Esophagus mucosa (tissue), 1 donor: ENCODE data around the gene FBP1. TPM values are rescaled to one million over a fixed set of nuclear protein-coding genes. Genes with fewer than 3 reads are reported as not detected.
A peak's percentile ranks its signal among the peaks of the same experiment; 100 is the strongest.
"Not testable (repeated sequence)": the region's sequence is repeated elsewhere in the genome, so short reads cannot be mapped to it uniquely, and the experiment has no call there.

ENCODE experiments used
- ATAC-seq: fragments of 200-7000 bp; cut with Tn5 transposase; one replicate; pipeline ENCODE4 v1.9.1; 2020
- total RNA-seq: library from RNA; stranded (reverse); gene quantifications from one replicate; pipeline ENCODE4 v1.2.4, GENCODE V29; 2023
- donor health status: DM: yes; HTN: yes; CAD: no.

FBP1 gene
- total RNA-seq, 1 donor from 2014 or later, result 1.2 TPM

DNA sequence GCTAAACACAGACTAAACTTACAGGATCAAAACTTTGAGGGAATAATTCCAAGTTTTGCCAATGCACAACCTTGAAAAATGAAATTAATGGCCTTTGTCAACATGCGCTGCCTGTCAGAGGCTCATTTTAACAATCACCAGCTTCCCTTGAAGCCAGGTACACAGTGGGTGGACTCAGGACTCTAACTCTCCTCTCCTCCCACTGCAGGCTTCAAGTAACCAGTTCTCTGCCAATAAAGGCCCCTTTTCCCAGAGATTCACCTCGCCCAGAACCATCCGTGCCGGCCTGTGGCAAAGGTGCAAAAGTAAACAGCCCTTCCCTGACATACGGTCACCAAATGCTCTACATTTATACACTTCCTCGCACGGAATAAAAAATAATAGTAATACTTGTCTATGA is 27.2 kb downstream of the FBP1 start:
- no peak for ATAC-seq

DNA sequence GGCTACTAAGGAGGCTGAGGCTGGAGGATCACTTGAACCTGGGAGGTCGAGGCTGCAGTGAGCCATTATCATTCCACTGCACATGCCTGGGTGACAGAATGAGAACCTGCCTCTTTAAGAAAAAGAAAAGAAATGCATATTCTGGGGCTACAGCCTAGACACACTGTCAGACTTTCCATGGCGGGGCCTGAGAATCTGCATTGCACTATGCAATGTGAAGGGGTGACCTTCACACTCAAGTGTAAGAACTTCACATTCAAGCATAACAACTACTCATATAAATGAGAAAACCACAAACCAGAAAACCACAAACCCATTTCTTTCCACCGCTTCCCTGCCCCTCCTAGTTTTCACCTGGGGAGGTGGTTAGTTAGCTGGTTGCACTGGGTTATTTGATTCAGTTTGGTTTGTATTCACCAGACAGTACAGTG is 27.7 kb downstream of the FBP1 start:
- no peak for ATAC-seq

DNA sequence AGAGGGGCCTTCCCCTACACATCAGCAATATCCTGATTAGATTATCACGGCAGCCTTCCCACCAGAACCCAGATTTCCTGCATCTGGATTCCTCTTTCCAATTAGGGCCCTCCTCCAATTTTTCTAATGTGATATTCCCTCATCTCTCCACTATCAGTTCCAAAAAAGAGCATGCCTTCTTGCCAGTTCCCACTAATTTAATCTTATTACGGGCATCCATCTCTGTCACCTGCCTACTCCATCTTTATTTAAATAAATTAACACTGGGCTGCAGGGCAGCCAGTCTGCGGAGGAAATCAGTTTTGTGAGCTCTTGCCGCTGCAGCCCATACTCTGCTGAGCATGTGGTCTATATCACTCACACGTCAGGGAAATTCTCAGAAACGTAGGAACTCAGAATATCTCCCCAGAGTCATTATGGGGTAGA is 29.1 kb downstream of the FBP1 start:
- ATAC-seq, result no peak

DNA sequence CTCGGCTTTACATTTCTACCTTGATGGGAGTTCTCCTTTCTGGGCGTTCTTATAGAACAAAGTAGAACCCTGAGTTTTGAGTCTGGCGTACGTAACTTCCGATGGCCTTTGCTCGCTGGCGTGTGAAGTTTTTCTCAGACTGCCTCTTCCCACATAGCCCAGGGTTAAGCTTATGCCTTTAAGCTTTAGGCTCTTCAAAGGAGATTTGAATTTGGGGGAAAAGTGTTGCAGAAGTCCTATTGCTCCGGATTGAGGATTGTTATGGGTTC is 32.0 kb downstream of the FBP1 start:
- no peak for ATAC-seq

DNA sequence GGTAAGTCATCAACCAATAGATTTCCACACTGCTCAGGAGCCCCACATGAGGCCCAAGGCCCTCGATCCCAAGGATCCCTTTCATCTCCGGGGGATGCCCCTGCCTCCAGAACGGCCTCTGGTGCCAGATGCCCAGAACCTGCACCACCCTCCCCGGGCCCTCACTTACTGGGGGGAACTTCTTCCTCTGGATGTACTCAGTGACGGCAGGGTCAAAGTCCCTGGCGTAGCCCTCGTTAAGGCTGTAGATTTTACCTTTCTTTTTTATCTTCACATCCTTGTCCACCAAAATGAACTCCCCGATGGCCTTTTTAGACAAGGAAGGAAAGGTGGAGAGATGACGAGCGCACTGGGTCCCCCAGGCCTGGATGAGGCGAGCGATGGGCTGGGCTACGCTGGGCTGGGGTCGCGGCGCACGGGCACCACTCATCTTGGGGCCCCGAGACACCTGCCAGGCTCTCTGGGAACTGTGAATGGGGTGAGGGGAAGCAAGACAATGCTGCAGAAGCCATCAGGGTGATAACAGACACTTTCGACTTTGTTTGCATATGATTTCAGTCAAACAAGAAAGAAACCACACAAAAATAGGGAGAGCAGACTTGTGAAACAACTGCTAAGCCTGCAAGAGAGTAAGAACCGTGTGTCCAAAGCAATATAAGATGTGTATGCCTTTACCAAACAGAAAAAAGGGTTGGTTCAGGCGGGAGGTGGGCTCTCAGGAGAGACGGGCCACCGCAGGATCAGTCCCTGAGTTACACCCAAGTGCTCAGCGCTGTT is 32.5 kb downstream of the FBP1 start:
- ATAC-seq, result no peak

DNA sequence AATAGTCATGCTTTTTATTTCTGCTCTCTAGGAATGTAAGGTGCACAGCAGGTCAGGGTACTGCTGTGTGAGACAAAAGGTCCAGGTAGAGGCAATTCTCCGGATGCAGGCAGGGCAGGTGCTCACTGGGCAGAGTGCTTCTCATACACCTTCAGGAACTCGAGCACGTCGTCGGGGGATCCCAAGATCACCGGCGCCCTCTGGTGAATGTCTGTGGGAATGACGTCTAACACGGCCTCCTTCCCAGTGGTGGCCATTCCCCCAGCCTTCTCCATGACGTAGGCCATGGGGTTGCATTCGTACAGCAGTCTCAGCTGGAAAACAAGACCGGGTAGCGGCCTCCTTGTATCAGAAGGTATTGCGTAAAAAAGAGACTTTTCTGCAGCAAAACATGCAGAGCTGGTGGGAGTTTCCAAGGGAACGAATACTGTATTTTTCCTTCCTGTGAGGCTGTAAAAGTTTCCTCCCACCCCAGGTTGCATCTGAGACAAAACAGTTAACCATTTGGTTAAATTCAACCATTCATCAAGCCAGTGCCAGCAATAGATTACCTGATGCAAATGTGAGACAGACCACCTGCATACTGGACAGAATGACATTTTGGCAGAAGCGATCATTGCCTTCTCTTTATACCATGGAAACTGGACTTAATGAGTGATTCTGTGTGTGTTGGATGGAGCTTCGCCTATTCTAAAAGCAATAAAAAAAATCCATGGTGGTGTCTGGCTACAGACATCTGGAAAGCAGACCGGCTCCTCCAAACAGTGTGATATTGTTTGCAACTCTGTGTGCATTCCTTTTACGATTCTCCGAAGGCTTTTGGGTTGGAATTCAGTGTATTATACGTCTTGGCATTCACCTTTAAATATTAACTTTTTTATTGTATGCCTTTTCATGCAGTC is 35.8 kb downstream of the FBP1 start:
- peak; percentile 90 for ATAC-seq

DNA sequence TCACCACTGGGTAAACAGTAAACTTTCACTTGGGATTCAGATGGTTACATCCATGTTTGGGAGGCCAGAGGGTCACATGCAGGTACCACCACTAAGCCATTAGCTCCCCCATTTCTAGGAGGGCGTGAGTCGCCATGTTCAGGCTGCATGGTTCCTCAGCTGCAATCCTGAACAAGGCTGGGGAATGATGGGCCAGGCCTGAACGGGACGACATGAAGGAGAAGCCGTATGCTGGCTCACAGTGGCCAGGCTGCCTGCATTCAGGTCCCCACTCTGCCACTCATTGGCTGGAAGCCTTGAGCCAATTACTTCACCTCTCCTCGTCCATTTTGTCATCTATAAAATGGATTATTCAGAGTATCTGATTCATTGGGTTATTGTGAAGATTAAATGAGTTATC is 36.7 kb downstream of the FBP1 start:
- no peak for ATAC-seq

DNA sequence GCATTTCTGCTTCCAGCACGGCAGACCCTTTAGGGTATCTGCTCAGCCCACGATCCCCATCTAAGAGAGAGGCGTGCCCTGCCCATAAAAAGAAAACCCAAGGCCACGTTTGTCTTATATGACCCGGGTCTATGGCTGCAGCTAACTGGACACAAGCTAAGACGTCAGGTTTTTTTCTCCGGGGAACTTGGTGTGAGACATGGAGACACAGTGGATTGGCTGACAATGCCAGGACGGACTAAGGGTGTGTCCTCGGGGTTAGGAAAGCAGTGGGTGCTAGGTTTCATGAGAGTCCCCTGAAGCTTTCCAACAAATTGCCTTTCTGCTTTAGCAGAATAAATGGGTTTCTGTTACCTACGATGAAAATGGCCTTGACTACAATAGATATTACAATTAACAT is 38.6 kb downstream of the FBP1 start:
- no peak for ATAC-seq

- no peak for ATAC-seq
Observed at GRCh38 chr9:94600258-94600657, 39.1 kb downstream of the FBP1 start.

- ATAC-seq, result no peak
Observed at GRCh38 chr9:94599102-94599501, 40.2 kb downstream of the FBP1 start.

GRCh38 chr9:94593459-94594345 is 45.6 kb downstream of the FBP1 start, which contains the start of gene FBP2:
Gene FBP2 (minus strand): TSS chr9:94593824. CDS start chr9:94593726, 98 bp downstream.
- ATAC-seq, result no peak

DNA sequence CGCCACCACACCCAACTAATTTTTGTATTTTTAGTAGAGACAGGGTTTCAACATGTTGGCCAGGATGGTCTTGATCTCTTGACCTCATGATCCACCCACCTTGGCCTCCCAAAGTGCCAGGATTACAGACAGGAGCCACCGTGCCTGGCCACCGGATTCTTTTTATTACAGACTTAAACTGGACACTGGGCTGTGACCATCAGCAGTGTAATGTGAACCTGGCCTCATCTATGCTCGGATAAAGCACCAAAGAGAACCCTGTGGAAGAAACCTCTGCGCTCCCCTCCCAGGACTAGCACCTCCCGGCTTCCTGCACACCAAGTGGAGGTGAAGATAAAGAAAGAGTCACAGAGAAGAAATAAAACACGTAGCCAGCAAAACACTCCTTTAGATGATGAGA is 46.6 kb downstream of the FBP1 start:
- ATAC-seq, result not testable (repeated sequence)

DNA sequence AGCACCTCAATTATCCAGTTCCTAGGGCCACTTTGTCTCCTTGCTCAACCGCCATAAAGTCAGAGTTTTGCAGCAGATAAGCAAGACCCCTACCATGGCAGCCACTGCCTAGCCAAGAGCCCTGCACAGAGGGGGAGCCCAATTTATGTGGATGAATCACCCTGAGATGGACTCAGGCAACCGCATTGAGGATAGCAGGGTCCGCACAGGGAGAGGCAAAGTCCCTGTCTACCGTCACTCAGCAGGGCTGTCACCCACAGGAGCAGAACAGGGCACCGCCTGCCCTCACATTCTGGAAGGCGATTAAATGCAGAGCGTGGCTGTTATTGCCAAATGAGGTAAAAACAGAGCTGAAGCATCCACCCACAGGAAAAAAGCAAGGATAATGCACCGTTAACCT is 47.4 kb downstream of the FBP1 start:
- ATAC-seq, result no peak

GRCh38 chr9:94591046-94591545 is 48.2 kb downstream of the FBP1 start:
- ATAC-seq, result not testable (repeated sequence)

GRCh38 chr9:94588681-94589080 is 50.6 kb downstream of the FBP1 start:
- ATAC-seq, result no peak

DNA sequence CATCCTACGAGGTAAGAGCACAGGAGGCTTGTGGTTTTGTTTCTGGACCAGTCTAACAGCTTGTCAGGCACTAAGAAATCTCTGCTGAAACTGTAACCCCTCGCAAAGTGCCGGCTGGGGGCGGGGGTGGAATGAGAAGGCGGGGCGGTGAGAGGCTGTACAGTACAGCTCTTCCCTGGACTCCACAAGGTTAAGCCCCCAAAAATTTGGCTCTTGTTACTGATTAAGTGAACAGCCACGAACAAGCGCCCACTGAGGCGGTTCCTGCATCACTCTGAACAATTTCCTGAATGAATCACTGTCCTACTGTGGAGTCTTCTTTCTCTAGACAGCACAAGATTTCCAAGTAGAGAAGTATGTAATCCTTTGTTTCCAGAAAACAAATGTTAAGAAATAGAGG is 52.5 kb downstream of the FBP1 start:
- ATAC-seq, result no peak

DNA sequence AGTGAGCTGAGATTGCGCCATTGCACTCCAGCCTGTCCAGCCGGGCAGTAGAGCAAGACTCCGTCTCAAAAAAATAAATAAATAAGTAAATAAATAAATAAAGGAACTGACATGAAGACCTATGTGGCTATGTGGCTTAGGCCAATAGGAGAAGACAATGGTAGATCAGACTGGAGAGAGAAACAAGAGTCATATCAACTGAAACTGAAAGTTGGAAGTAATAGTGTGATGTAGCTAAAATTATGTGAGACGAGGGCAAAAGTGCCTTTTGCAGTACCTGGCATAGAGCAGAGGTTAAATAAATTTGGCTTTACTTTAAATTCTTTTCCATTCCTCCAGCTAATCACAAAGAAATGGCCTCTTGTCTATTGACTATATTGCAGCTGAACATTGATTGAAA is 53.0 kb downstream of the FBP1 start:
- no peak for ATAC-seq

- no peak for ATAC-seq
Observed at GRCh38 chr9:94584555-94584954, 54.8 kb downstream of the FBP1 start.

- no peak for ATAC-seq
Observed at GRCh38 chr9:94581728-94582127, 57.6 kb downstream of the FBP1 start.

DNA sequence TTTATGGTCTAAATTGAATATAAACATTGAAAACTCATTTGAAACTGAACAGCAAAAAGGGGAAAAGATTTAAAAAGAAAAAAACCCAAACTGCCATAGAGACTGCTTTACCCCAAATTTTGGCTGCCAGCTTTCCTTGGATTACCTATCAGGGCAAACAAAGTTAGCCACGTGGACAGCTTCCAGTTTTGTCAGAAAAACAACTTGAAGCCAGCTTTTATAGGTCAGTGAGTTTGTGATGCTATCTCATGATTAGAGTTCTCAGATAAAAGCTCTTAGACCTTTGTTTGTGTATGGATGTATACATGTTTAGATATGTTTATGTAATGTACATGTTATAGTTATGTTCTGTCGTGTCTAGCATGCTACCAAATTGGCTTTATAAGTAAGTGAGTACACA is 61.7 kb downstream of the FBP1 start:
- no peak for ATAC-seq

DNA sequence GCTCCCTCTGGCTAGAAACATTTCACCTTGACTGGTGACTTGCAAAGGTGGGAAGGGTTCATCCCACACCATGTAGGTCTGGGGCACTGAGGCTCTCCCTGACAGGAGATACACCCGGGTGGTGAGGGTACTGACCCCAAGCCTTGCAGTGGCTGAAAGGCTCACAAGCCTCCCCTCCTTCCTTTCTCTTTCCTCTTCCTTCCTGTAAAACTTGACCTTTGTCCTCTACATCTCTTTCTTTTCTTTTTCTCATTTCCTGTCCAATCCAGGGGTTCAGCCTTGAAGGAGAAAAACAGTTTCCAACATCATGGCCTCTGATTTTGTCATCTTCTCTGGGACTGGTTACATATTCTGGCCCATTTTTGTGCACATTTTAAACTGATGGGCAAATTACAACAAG is 62.3 kb downstream of the FBP1 start:
- no peak for ATAC-seq

DNA sequence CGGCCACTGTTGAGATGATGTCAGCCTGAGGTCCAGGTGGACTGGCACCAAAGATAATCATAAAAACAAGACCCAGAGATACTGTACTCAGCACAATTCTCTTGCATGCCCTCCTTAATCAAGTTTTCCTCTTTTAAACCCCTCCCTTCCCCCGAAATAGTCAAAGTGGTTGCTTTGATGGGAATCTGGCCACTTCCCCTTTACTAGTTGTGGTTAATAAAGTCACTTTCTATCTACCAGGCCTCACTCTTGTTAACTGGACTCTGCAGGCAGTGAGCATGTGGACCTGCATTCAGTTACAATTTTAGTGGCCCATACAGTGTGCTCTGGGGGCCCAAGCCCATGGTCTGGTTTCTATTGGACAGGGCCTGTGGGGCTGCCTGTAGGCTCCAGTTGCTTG is 63.2 kb downstream of the FBP1 start:
- no peak for ATAC-seq
